Fibroblast of pulmonary artery (primary cell): ENCODE measurements around the gene OR5B3.
"Not testable (repeated sequence)": the region's sequence is repeated elsewhere in the genome, so short reads cannot be mapped to it uniquely, and the experiment has no call there.

Source experiments
- DNase-seq: peaks from one replicate; pipeline ENCODE4 v3.0.0-alpha.2; 2010; ENCODE audit warnings: low read depth
- H3K4me3 ChIP-seq: replicated peaks from 2 replicates; pipeline ENCODE4 v1.5.1; 2011; ENCODE audit warnings: low read depth, mild to moderate bottlenecking, control low read depth, low read length, moderate library complexity
- TF ChIP-seq, protein P1 (sequence below): IDR thresholded peaks from 2 replicates; pipeline ENCODE4 v1.5.1; 2011; ENCODE audit warnings: mild to moderate bottlenecking, control low read depth, low read length, inconsistent platforms; ENCODE audit errors: missing control alignments

OR5B3 gene

GRCh38 chr11:58433638-58434203, 27.0 kb upstream of the OR5B3 start:
- DNase-seq = no peak
- TF ChIP-seq, protein P1, sequence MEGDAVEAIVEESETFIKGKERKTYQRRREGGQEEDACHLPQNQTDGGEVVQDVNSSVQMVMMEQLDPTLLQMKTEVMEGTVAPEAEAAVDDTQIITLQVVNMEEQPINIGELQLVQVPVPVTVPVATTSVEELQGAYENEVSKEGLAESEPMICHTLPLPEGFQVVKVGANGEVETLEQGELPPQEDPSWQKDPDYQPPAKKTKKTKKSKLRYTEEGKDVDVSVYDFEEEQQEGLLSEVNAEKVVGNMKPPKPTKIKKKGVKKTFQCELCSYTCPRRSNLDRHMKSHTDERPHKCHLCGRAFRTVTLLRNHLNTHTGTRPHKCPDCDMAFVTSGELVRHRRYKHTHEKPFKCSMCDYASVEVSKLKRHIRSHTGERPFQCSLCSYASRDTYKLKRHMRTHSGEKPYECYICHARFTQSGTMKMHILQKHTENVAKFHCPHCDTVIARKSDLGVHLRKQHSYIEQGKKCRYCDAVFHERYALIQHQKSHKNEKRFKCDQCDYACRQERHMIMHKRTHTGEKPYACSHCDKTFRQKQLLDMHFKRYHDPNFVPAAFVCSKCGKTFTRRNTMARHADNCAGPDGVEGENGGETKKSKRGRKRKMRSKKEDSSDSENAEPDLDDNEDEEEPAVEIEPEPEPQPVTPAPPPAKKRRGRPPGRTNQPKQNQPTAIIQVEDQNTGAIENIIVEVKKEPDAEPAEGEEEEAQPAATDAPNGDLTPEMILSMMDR = no peak
- no peak overlapping the region for H3K4me3 ChIP-seq

- no peak overlapping the region for H3K4me3 ChIP-seq
- TF ChIP-seq, protein P1 = no peak
- no peak for DNase-seq
These were observed 22.6 kb upstream of the OR5B3 start for GRCh38 chr11:58429273-58429672.

GRCh38 chr11:58428021-58428420, 21.3 kb upstream of the OR5B3 start, which contains the start of gene OR5B2:
OR5B2 (minus strand) TSS chr11:58428121; CDS start chr11:58423261, 4,860 bp downstream.
- TF ChIP-seq, protein P1 = no peak
- no peak for DNase-seq
- no peak within 1 kb of the TSS for H3K4me3 ChIP-seq

DNA sequence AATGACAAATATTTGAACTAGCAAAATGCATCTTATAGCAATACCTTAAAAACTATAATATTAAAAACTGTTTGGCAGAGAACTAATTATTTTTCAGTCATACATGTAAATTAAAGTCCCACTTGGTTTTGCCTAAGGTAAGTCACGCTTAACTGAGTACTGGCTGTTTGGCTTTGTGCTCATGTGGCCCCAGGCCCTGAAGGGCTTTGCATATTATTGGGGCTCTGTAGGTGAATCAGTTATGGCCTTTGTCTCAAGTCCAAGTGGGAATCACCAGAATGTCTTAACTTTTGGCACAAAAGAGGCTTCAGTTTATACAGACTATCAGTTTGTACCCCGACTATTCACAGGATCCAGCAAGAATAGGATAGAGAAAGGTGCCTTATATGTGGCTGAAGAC, 7.1 kb downstream of the OR5B3 start:
- not testable (repeated sequence) for H3K4me3 ChIP-seq, DNase-seq

DNA sequence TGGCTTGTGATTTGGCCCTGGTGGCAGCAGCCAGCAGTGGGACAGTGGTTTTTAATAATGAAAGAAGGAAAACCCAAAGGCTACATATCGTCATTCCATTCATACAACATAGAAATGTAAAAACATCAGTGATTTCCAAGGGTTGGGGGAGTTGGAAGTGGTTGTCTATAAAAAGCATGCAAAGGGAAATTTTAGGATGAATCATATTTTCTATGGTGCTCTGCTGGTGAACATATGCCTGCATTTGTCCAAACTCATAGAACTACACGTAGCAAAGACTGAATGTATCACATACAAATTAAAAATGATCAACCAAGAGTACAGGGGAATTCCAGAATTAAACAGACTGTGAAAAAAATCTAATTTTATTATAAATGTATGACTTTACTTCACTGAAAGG, 11.1 kb downstream of the OR5B3 start:
- no peak overlapping the region for H3K4me3 ChIP-seq
- peak; percentile 9 for DNase-seq
- TF ChIP-seq, protein P1 = no peak

DNA sequence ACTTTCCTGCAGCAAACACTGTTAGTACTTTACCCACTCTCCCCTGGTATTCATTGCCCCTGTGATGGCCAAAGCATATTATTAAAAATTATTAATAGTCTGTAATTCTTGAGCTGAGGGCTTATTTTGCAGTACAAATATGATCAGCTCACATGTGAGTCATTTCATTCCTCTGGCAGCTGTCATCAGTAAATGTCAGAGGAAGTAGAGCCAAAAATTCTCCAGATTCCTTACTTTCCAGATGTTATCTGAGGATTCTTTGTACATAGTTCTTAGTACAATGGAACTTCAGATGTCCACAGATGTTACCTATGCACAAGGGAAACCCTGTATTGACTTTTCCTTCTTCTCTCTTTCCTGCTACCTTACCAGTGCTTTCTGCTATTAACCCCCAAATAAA, 12.5 kb downstream of the OR5B3 start:
- peak; percentile 86 for DNase-seq
- TF ChIP-seq, protein P1 = no peak
- no peak overlapping the region for H3K4me3 ChIP-seq

- DNase-seq = no peak
These were observed 13.9 kb downstream of the OR5B3 start for GRCh38 chr11:58392746-58393145.

More at GRCh38 chr11:58392746-58393145, 13.9 kb downstream of the OR5B3 start:
- TF ChIP-seq, protein P1 = no peak
- no peak overlapping the region for H3K4me3 ChIP-seq
